GM18909 (cell line): Measurements from ENCODE around the gene PTPRCAP.

Source experiments
- ATAC-seq: cut with Tn5 transposase; IDR thresholded peaks from one replicate; pipeline ENCODE4 v1.9.1; 2021; ENCODE audit warnings: mild to moderate bottlenecking; ENCODE audit not compliant: unreplicated experiment, poor library complexity

PTPRCAP gene

DNA sequence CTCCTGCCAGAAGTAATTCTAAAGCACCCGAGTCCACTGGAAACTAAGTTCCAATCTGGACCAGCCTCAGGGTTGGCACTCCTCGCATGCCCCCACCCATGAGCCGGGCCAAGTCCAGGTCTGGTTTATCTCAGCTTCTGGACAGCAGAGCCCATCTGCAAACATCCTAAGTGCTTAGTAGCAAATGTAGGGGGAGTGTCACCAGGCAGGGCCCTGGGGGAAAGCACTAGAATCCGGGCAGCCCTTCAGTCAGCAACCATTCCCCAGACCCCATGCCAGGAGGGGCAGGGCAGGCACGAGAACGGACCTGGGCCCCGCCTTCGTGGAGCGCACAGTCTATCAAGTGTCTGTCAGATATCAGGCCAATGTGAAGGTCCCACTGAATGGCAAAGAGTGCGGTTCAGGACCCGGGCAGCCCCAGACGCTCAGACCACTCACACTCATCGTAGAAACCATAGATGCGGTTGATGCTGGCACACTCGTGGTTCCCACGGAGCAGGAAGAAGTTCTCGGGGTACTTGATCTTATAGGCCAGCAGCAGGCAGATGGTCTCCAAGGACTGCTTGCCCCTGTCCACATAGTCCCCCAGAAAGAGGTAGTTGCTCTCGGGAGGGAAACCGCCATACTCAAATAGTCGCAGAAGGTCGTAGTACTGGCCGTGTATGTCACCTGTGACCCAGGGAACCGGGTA, 37.1 kb downstream of the PTPRCAP start:
- ATAC-seq, result no peak

DNA sequence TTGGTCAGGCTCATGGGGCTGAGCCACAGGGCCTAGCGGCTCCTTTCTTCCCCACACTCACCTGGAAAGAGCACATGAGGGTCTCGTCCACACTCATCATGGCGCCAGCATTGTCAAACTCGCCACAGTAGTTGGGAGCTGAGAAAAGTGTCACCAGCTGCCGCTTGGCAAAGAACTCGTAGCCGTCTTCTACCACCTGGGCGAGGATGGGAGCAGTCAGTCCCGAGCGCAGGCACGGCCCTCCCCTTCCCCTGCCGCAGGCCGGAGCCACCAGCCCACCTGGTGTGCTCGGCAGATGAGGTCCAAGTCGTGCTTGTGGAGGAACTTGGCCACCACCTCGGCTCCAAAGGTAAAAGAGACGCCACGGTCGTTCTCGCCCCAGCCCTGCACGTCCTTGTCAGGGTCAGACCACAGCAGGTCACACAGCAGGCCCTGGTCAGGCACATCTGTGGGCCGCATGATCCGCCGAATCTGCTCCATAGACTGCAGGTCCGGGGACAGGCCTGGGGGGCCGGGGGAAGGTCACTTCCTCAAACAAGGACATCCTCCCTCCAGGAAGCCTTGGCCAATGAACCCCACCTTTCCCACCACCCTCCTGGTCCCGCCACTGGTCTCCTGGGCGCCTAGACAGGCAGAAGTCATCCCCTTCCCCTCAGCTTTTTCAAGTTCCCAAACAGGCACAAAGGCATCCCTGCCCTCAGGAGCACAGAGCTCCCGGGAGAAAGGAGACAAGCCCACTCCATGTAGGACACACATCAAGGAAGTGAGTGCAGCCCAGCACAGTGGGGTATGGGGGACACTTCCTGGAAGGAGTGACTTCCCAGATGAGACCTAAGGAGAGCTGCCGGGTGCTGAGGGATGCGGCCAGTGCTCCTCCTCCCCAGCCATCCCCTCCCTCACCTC, 38.6 kb downstream of the PTPRCAP start:
- ATAC-seq, result no peak

DNA sequence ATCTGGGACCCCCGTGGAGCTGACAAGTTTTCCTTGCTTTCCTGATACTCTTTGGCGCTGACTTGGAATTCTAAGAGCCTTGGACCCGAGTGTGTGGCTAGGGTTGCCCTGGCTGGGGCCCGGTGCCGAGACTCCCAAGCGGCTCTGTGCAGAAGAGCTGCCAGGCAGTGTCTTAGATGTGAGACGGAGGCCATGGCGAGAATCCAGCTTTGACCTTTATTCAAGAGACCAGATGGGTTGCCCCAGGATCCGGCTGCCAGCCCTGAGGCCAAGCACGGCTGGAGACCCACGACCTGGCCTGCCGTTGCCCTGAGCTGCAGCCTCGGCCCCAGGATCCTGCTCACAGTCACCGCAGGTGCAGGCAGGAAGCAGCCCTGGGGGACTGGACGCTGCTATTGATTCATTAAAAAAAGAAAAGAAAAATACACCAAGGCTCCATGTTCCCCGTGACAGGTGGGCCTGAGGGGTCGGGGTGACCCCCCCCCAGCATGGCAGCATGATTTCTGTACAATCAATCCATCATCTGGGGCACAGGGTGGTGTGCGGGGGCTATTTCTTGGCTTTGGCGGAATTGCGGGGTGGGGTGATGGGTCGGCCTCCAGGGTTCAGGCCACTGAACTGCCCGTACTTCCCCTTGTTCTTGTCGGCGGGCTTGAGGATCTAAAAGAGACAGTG, 39.4 kb downstream of the PTPRCAP start:
- ATAC-seq, result no peak

DNA sequence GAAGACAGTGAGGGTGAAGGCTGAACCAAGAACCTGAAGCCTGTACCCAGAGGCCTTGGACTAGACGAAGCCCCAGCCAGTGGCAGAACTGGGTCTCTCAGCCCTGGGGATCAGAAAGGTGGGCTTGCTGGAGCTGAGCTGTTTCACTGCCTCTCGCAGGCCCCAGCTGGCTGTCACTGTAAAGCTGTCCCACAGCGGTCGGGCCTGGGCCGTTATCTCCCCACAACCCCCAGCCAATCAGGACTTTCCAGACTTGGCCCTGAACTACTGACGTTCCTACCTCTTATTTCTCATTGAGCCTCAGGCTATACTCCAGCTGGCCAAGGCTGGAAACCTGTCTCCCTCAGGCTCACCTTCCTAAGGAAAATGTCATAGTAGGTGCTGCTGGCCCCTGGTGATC, 39.9 kb downstream of the PTPRCAP start:
- no peak for ATAC-seq

DNA sequence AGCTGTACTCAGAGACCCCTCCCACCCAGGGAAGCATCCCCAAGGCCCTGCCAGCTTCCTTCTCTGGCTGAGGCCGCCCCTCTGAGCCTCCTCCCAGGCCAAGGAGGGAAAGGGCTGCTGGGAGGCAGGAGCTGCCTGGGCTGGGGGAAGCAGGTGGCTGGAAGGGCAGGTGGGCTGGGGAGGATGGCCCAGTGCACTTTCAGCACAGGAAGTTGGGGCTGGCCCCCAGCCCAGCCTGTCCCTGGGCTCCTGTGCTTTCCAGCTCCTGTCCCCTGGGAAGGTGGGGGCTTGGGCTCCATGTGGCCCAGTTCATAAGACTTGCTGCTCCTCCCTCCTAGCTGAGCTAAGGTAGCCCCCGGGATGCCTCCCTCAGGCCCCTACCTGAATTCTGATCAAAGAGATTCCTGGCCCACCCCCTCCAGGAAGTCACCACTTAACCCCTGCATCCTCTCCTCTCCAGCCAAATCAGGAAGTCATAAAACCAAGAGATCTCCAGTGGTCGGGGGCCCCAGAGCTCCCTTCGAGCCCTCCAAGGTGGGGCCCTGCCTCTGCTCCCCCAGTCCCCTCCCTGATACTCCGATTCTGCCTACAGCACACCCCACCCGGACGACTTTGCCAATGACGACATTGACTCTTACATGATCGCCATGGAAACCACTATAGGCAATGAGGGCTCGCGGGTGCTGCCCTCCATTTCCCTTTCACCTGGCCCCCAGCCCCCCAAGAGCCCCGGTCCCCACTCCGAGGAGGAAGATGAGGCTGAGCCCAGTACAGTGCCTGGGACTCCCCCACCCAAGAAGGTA, 40.7 kb downstream of the PTPRCAP start:
- ATAC-seq, result no peak

DNA sequence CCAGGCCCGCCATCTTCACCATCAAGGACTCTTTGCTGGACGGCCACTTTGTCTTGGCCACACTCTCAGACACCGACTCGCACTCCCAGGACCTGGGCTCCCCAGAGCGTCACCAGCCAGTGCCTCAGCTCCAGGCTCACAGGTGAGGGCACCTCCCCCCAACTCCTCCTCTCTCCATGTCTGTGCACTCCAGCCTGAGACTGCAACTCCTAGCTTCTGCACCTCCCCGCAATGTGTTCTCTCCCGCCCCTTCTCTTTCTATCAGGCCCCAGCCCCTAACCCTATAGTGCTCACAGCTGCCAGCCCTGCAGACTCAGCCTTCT, 41.3 kb downstream of the PTPRCAP start:
- no peak for ATAC-seq

DNA sequence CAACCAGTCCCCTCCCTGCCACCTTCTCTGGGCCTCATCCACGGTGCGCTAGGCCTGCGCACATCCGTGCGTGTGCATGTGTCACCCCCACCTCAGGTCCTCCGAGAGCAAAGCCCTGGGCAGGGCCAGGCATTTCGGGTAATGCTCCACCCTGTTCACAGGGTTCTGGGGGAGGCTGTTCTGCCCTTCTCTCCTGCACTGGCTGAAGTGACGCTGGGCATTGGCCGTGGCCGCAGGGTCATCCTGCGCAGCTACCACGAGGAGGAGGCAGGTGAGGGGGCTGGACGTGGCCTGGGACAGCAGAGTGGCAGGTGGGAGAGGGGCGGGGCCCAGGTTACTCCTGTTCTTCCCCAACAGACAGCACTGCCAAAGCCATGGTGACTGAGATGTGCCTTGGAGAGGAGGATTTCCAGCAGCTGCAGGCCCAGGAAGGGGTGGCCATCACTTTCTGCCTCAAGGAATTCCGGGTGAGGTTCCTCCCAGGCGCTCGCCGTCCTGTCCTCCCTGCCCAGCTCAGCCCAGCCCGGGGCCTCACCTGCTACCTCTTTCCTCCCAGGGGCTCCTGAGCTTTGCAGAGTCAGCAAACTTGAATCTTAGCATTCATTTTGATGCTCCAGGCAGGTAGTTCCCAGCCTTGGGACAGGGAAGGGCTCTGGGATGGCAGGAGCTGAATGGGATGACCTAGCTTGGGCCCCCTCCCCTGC, 41.8 kb downstream of the PTPRCAP start:
- ATAC-seq, result no peak

DNA sequence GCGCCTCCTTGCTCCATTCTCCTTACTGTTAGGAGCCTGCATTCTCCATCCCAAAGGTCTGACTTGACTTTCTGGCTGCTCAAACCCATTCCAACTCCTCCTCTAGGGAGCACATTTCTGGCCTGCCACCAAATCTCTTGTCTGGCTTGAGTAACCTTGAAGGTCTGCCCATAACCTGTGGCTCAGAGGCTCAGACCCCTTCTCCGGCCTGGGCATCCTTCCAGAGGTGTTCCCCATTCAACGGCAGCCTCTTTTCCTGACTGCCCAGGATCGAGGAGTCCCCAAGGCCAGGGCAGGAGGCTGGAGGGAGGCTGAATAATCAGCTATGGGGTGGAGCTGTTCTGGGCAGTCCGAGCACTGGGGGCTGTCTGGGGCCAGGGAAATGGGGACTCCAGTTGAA, 43.5 kb downstream of the PTPRCAP start:
- ATAC-seq, result no peak

DNA sequence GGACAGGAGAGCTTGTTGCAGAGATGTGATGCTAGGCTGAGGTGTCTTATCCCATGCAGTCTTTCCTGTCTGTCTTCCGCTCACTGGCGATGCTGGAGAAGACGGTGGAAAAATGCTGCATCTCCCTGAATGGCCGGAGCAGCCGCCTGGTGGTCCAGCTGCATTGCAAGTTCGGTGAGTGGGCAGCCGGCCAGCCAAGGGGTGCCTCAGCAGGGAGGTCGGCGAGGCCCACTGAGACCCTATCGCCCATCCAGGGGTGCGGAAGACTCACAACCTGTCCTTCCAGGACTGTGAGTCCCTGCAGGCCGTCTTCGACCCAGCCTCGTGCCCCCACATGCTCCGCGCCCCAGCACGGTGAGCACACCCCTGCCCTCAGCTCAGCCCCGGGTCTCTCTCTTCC, 44.0 kb downstream of the PTPRCAP start:
- no peak for ATAC-seq

DNA sequence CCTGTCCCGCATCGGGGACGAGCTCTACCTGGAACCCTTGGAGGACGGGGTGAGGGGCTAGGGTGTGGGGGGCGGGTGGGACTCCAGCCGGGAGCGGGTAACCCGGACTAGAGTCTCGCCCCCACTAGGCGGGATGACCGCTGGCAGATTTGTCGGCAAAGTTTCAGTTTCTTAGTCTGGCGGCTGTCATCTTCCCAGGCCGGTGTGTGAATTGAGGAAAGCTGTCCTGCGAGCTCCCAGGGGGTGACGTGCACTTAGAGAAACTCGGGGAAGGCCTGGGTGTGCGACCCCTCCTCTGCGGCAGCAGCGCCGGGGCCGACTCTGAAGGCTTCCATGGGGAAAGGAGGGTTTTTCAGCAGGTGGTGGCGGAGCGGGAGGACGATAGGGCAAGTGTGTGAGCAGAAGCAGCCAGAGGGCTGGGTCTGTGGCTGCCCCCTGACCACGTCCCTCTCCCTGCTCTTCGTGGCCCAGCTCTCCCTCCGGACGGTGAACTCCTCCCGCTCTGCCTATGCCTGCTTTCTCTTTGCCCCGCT, 45.2 kb downstream of the PTPRCAP start:
- ATAC-seq, result no peak

DNA sequence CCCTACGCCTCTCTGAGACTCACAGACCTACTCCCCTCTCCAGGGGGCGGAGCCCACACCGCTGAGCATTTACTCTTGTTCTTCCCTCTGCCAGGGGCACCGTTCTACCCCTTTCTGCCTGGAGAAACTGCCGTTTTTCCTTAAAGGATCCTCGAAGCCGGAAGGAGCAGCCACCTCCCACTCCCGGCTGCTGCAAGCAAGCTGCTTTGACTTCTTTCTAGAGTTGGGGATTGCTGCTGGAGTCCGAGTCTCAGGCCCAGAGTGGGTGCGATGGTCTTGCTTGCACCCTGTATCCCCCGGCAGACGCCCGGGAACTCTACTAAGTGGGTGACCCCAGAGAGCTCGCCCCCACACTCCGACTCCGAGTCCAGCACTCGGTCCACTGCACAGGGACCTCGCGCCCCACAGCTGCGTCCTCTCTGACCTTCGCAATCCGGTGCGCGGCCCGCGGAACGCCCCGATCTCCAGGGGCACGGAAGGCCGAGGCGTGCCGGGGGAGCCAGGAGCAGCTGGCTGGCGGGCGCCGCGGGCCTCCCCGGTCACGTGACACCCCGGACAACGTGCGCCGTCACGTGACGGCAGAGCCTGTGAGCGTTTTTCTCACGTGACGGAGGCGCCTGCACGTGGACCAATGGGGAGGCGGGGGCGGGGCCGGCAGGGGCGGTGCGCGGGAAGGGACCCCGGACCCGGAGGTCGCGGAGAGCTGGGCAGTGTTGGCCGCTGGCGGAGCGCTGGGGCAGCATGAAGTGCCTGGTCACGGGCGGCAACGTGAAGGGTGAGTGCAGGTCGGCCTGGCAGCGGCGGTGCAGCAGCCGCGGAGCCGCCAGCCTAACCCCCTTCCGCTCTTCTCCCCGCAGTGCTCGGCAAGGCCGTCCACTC, 45.9 kb downstream of the PTPRCAP start, which contains the start of gene RAD9A:
Gene RAD9A (plus strand): TSS at position 683 of the 879 bp plus-strand sequence. CDS start 59 bp downstream, at position 742.
- ATAC-seq, result peak; percentile 69

DNA sequence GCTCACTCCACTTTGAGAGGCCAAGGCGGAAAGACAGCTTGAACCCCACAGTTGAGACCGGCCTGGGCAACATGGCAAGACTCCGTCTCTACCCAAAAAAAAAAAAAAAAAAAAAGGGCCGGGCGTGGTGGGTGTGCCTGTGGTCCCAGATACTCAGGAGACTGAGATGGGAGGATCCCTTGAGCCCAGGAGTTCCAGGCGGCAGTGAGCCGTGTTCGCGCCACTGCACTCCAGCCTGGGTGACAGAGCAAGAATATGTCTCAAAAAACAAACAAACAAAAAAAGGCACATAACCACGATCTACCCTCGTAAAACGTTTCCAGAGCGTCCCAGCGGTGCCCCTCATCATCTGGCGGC, 46.6 kb downstream of the PTPRCAP start:
- ATAC-seq, result no peak

DNA sequence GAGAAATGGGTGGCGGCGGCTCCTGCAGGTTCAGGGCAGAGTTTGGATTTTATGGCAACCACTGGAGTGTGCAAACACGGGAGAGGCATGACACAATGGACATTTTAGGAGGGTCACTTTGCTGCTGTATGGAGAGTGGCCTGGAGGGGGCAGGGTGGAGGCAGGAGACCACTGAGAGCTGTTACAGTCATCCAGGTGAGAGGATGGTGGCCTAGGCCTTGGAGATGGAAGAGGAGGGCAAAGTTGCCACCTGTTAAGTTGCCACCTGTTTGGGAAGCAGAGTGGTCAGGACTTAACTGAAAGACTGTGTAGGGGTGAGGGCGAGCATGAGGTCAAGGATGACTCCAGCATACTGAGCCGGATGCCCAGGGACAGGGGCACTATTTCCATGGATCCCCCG, 48.0 kb downstream of the PTPRCAP start:
- no peak for ATAC-seq

DNA sequence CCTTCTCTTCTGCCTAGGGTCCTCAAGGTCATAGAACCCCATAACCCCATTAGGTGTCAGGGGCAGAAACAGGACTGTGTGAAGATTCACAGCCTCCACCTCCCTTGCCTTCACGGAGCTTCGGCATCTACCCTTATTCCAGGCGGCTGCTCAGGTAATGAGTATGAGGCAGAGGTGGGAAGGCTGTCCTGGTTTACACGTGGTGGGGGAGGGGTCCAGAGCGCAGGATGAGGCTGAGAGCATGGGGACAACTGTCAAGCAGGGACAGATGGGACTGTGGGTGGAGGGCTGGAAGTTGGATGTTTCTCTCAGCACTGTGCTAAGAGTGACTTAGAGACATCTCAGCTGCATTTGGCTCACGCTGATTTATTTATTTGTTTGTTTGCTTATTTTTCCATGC, 50.0 kb downstream of the PTPRCAP start:
- ATAC-seq, result no peak

DNA sequence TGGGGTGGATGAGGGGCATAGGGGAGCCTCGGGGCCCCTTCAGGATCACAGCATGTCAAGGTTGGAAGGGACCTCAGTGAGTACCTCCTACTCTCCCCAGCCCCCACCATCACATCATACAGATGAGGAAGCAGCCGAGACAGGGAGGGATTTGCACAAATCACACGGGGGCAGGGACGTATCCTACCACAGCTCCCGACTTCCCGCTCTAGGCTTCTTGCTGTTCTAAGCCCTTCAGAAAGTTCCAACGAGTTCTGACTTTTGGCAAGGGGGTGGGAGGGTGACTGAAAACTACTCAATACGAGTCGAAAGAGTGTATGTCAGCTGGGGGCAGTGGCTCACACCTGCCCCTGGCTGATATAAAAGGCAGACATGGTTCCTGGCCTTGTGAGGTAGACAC, 50.4 kb downstream of the PTPRCAP start:
- ATAC-seq, result no peak
